Neural cell (in vitro differentiated cells): Measurements from ENCODE around the gene ZNF468. TPM values are rescaled to one million over a fixed set of nuclear protein-coding genes. Genes with fewer than 3 reads are reported as not detected.
"Not testable (repeated sequence)": the region's sequence is repeated elsewhere in the genome, so short reads cannot be mapped to it uniquely, and the experiment has no call there.

Source experiments
- H2AFZ ChIP-seq: fragments of 200-600, 300-800 bp; sonication (generic), shearing (Covaris generic); 2 replicates; pipeline ENCODE4 v1.6.0; 2014; ENCODE audit warnings: low read depth, mild to moderate bottlenecking, antibody characterized with exemption, low read length, moderate library complexity
- H3F3A ChIP-seq: fragments of 200-600 bp; shearing (Covaris generic); 2 replicates; pipeline ENCODE4 v1.6.1; 2016; ENCODE audit warnings: mild to moderate bottlenecking, moderate library complexity, mixed read lengths, antibody characterized with exemption, low read length; ENCODE audit not compliant: insufficient read depth, poor library complexity, severe bottlenecking
- H3K27ac ChIP-seq: fragments of 200-600, 300-800 bp; sonication (generic), shearing (Covaris generic); 2 replicates; pipeline ENCODE4 v1.5.1; 2014; ENCODE audit warnings: mild to moderate bottlenecking, low read length, moderate library complexity
- H3K27me3 ChIP-seq: fragments of 300-800, 200-600 bp; sonication (generic), shearing (Covaris generic); 2 replicates; pipeline ENCODE4 v1.6.0; 2014; ENCODE audit warnings: mild to moderate bottlenecking, low read depth, low read length, moderate library complexity; ENCODE audit not compliant: insufficient read depth
- H3K36me3 ChIP-seq: fragments of 300-800, 200-600 bp; sonication (generic), shearing (Covaris generic); 2 replicates; pipeline ENCODE4 v1.5.1; 2014; ENCODE audit warnings: mild to moderate bottlenecking, antibody characterized with exemption, low read length, moderate library complexity; ENCODE audit not compliant: insufficient read depth
- H3K4me2 ChIP-seq: fragments of 300-800, 200-600 bp; sonication (generic), shearing (Covaris generic); 2 replicates; pipeline ENCODE4 v1.6.0; 2014; ENCODE audit warnings: mild to moderate bottlenecking, low read length
- H3K4me3 ChIP-seq: fragments of 300-800, 200-600 bp; sonication (generic), shearing (Covaris generic); 2 replicates; pipeline ENCODE4 v1.5.1; 2014; ENCODE audit warnings: mild to moderate bottlenecking, low read length, moderate library complexity
- H3K79me2 ChIP-seq: fragments of 200-600 bp; shearing (Covaris generic); replicated peaks from 2 replicates; pipeline ENCODE4 v1.6.0; 2014; ENCODE audit warnings: mild to moderate bottlenecking, low read length, moderate library complexity; ENCODE audit not compliant: insufficient read depth
- H3K9ac ChIP-seq: fragments of 300-800, 200-600 bp; sonication (generic), shearing (Covaris generic); 2 replicates; pipeline ENCODE4 v1.6.1; 2016; ENCODE audit warnings: mild to moderate bottlenecking, low read length, mixed read lengths
- H3K9me2 ChIP-seq: fragments of 200-600 bp; shearing (Covaris generic); 2 replicates; pipeline ENCODE4 v1.6.1; 2016; ENCODE audit warnings: mild to moderate bottlenecking, low read length, mixed read lengths; ENCODE audit not compliant: insufficient read depth
- H3K9me3 ChIP-seq: fragments of 200-600, 300-800 bp; sonication (generic), shearing (Covaris generic); 2 replicates; pipeline ENCODE4 v1.6.1; 2016; ENCODE audit warnings: mild to moderate bottlenecking, mixed run types, low read length, moderate library complexity, mixed read lengths
- H4K20me1 ChIP-seq: fragments of 200-600 bp; shearing (Covaris generic); 2 replicates; pipeline ENCODE4 v1.6.1; 2016; ENCODE audit warnings: mild to moderate bottlenecking, mixed run types; ENCODE audit not compliant: insufficient read depth
- polyA plus RNA-seq: library from polyadenylated mRNA; depleted of rRNA; stranded (reverse); fragments of >200 nt; gene quantifications from 2 replicates; pipeline ENCODE4 v1.2.3, GENCODE V29; 2014

The ZNF468 gene
- polyA plus RNA-seq, 1 donor from 2014 or later: 34.5 TPM

DNA sequence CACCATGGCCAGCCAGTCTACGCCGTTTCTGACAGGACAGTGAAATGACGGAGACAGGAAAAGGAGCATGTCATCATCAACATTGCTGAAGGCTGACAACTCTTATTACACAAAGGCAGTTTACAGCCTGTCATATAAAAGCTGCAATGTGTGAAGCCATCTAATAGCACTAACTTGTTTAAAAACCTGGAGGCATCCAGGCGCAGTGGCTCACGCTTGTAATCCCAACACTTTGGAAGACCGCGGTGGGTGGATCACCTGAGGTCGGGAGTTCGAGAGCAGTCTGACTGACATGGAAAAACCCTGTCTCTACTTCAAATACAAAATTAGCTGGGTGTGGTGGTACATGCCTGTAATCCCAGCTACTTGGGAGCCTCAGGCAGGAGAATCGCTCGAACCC is 10.6 kb upstream of the ZNF468 start:
- H3K36me3 ChIP-seq, H3K9me2 ChIP-seq, H3K27me3 ChIP-seq, H3K4me2 ChIP-seq, H3F3A ChIP-seq, H4K20me1 ChIP-seq, H3K9ac ChIP-seq, H3K79me2 ChIP-seq, H3K9me3 ChIP-seq, H3K4me3 ChIP-seq, H2AFZ ChIP-seq, H3K27ac ChIP-seq: not testable (repeated sequence)

DNA sequence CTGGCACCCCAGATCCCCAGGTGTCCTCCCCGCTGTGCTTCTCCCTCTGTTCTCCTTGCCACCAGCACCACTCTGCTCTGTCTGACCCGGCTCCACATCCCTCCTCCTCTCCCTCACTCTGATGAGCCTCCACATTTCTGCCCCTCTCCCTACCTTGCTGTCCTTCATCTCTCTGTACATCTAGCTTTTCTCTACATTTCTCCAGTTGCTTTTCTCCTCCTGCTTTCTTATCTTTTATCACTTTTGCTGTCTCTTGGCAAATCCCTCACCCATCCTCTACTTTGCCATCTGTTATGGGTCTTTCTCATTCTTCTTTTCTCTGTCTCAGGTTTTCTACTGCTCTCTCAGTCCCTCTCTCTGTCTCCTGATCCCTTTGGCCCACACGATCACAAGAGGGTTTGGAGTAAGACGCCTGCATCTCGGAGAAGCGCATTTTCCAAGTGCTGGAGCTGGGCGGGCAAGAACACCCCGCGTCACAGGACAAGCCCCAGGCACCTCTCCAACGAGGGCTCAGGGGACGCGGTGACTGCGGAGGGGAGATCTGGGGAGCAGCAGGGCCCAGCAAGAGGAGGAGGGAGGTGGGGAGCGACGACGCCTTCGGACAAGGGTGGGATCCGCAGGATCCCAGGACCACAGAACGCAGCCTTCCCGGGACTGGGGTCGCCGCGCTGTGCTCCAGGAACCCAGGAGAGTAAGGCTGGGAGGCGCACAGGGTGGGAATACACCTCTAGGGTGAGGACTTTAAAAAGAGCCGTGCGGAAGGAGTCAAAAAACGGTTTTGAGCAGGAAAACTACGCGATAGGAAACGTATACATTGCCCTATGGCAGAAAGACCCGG is 660 bp downstream of the ZNF468 start:
- not testable (repeated sequence) for H3K9me3 ChIP-seq, H3K36me3 ChIP-seq, H3K27ac ChIP-seq, H3K27me3 ChIP-seq, H3K4me2 ChIP-seq, H4K20me1 ChIP-seq, H3K9me2 ChIP-seq, H3F3A ChIP-seq, H3K79me2 ChIP-seq
- H3K9ac ChIP-seq: peak overlapping the region; percentile 62
- H2AFZ ChIP-seq: peak overlapping the region; percentile 58
- H3K4me3 ChIP-seq: peak overlapping the region; percentile 69

DNA sequence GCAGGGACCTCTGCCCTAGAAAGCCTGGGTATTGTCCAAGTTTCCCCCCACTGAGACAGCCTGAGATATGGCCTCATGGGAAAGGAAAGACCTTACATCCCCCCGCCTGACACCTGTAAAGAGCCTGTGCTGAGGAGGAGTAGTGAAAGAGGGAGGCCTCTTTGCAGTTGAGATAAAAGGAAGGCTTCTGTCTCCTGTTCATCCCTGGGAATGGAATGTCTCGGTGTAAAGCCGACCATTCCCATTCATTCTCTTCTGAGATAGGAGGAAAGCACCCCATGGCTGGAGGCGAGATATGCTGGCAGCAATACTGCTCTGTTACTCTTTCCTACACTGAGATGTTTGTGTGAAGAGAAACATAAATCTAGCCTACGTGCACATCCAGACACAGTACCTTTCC is 10.1 kb downstream of the ZNF468 start:
- H3K4me2 ChIP-seq, H3K27me3 ChIP-seq, H2AFZ ChIP-seq, H4K20me1 ChIP-seq, H3K36me3 ChIP-seq, H3K27ac ChIP-seq, H3K9ac ChIP-seq, H3F3A ChIP-seq, H3K4me3 ChIP-seq, H3K9me2 ChIP-seq, H3K79me2 ChIP-seq, H3K9me3 ChIP-seq: not testable (repeated sequence)

DNA sequence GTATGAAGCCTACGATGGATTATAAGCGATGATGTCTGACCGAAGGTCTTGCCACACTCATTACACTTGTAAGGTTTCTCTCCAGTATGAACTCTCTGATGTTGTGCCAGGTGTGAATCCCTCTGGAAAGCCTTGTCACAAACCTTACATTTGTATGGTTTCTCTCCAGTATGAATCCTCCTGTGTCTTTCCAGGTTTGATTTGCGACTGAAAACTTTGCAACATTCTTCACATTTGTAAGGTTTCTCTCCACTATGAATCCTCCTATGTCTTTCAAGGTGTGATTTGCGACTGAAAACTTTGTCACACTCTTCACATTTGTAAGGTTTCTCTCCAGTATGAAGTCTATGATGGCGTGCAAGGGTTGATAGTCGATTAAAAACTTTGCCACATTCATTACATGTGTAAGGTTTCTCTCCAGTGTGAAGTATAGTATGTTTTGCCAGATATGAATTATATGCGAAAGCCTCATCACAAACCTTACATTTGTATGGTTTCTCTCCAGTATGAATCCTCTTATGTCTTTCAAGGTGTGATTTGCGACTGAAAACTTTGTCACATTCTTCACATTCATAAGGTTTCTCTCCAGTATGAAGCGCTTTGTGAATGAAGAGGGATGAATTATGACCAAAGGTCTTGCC is 16.5 kb downstream of the ZNF468 start:
- not testable (repeated sequence) for H3K4me3 ChIP-seq, H2AFZ ChIP-seq, H3K9ac ChIP-seq, H3K9me3 ChIP-seq, H4K20me1 ChIP-seq, H3K27ac ChIP-seq, H3K79me2 ChIP-seq, H3K27me3 ChIP-seq, H3F3A ChIP-seq, H3K9me2 ChIP-seq, H3K4me2 ChIP-seq
- H3K36me3 ChIP-seq: peaks cover 23% of the 10 kb centered on the region

DNA sequence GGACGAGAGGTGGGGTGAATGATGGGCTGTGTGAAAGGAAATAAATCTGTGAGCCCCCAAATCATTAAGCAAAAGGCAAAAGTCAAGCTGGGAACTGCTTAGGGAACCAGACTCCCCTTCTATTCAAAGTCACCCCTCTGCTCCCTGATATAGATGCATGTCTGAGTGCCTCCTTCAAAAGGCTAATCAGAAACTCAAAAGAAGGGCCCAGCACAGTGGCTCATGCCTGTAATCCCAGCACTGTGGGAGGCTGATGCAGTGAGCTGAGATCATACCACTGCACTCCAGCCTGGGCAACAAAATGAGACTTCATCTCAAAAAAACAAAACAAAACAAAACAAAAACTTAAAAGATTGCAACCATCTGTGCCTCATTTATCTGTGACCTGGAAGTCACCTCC is 23.1 kb downstream of the ZNF468 start:
- not testable (repeated sequence) for H2AFZ ChIP-seq, H3K36me3 ChIP-seq, H3K79me2 ChIP-seq, H3K4me3 ChIP-seq, H3K9ac ChIP-seq, H3K4me2 ChIP-seq, H3K27me3 ChIP-seq, H3F3A ChIP-seq, H4K20me1 ChIP-seq, H3K27ac ChIP-seq, H3K9me2 ChIP-seq, H3K9me3 ChIP-seq

DNA sequence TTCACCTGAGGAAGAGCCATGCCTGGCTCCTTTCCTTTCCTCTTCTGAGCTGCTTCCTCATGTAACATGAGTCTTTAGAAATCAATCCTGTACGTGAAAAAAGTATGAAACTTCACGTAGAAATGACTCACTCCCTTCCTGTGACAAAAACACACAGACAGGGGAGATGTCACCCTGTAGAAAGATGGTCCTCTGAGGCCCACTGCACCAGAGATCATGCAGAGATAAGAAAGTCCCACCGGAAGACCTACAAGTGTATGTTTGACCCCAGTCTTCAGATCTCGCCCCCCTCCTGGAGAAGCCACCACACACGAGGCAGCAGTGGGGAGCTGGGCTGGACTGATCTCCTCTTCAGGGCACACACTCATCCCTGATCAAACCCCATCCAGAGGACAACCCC is 23.9 kb downstream of the ZNF468 start:
- H3K36me3 ChIP-seq, H3K27me3 ChIP-seq, H3K27ac ChIP-seq, H3F3A ChIP-seq, H4K20me1 ChIP-seq, H3K9me2 ChIP-seq, H2AFZ ChIP-seq, H3K9ac ChIP-seq, H3K4me3 ChIP-seq, H3K79me2 ChIP-seq, H3K9me3 ChIP-seq, H3K4me2 ChIP-seq: not testable (repeated sequence)

DNA sequence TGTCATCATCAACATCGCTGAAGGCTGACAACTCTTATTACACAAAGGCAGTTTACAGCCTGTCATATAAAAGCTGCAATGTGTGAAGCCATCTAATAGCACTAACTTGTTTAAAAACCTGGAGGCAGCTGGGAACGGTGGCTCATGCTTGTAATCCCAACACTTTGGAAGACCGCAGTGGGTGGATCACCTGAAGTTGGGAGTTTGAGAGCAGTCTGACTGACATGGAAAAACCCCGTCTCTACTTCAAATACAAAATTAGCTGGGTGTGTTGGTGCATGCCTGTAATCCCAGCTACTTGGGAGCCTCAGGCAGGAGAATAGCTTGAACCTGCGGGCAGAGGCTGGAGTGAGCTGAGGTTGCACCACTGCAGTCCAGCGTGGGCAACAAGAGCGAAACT is 27.6 kb downstream of the ZNF468 start:
- not testable (repeated sequence) for H3K9me3 ChIP-seq, H3K9me2 ChIP-seq, H3K79me2 ChIP-seq, H3K4me3 ChIP-seq, H3K36me3 ChIP-seq, H2AFZ ChIP-seq, H3K27me3 ChIP-seq, H3K27ac ChIP-seq, H4K20me1 ChIP-seq, H3K4me2 ChIP-seq, H3F3A ChIP-seq, H3K9ac ChIP-seq
